ENCODE measurements around the gene CAMKK2.

GRCh38 chr12:121227294-121227693 lies 69.2 kb downstream of the CAMKK2 start:
- no peak for TF ChIP-seq EZH2 (IDR thresholded peaks at IDR 0.05; ENCODE audit: low read depth)
- TF ChIP-seq, protein P1, sequence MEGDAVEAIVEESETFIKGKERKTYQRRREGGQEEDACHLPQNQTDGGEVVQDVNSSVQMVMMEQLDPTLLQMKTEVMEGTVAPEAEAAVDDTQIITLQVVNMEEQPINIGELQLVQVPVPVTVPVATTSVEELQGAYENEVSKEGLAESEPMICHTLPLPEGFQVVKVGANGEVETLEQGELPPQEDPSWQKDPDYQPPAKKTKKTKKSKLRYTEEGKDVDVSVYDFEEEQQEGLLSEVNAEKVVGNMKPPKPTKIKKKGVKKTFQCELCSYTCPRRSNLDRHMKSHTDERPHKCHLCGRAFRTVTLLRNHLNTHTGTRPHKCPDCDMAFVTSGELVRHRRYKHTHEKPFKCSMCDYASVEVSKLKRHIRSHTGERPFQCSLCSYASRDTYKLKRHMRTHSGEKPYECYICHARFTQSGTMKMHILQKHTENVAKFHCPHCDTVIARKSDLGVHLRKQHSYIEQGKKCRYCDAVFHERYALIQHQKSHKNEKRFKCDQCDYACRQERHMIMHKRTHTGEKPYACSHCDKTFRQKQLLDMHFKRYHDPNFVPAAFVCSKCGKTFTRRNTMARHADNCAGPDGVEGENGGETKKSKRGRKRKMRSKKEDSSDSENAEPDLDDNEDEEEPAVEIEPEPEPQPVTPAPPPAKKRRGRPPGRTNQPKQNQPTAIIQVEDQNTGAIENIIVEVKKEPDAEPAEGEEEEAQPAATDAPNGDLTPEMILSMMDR (conservative IDR thresholded peaks at IDR 0.05): no peak

All from PC-9 (cell line).